Smooth muscle cell of bladder (primary cell): Measurements from ENCODE around the gene OR6A2. TPM values are rescaled to one million over a fixed set of nuclear protein-coding genes. Genes with fewer than 3 reads are reported as not detected.

Experiments
- total RNA-seq: library from RNA; depleted of rRNA; stranded (reverse); fragments of >200 nt; gene quantifications from 2 replicates; pipeline ENCODE4 v1.2.3, GENCODE V29; 2014

The OR6A2 gene
- 0.14 and 0.37 TPM in 2 replicates for total RNA-seq

GRCh38 chr11:6799402-6799801 lies at the start of gene OR6A2:
Gene OR6A2, minus strand, starts transcription at chr11:6799689. Its CDS starts 3,981 bp downstream, at chr11:6795708.

DNA sequence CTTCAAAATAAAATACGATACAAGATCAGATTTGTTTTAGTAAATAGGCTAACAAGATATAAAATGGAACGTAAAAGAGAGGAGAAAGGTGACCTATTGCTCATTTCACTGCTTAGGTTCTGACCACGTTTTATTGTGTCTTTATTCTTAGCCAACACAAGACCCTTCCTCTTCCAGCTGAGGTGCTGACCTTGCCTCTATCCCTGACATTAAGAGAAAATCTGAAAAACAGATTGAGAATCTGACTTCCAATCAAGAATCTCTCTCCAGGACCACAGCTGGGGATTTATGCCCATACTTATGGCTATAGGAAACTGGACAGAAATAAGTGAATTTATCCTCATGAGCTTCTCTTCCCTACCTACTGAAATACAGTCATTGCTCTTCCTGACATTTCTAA lies 45.9 kb upstream of the OR6A2 start, which contains the start of gene OR10A5:
TSS of gene OR10A5 (plus strand) at position 301 of the 400 bp plus-strand sequence. CDS start at position 301, 0 bp downstream.

DNA sequence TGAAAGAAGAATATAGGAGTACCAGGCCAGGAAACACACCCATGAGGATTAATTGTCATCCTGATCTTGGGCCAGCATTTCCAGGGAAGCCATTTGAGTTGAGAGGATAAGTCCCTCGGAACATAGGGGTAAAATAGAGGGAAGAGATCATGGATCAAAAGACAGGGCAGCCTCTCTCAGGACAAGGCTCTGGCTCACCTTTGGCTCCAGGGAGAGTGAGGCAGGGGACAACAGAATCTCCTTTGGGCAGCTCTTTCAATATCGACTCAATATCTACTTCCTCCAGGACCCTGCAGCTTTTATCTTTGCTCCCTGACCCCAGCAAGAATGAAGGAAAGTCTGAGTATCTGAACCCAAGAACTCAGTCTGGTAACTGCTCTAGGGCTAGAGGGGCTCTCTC lies 16.8 kb downstream of the OR6A2 start, which contains the start of gene OR2AG1:
TSS of gene OR2AG1 (plus strand) at position 301 of the 400 bp plus-strand sequence. CDS start 2,018 bp downstream, outside the sequence.

GRCh38 chr11:6771926-6772893 lies 27.3 kb downstream of the OR6A2 start, which contains the start of gene OR2AG2:
Gene OR2AG2, minus strand, starts transcription at chr11:6771976. Its CDS starts 3,019 bp downstream, at chr11:6768957.

Other genes with a start within 250 kb of the OR6A2 start
- gene RRP8, start 196.1 kb downstream of the OR6A2 start, total RNA-seq, result 7.7 and 10.1 TPM in 2 replicates
- 144 and 175 TPM in 2 replicates for gene ILK, start 195.9 kb downstream of the OR6A2 start, total RNA-seq
- 80.7 and 97.0 TPM in 2 replicates for gene TAF10, start 187.5 kb downstream of the OR6A2 start, total RNA-seq
- 42.2 and 101 TPM in 2 replicates for gene TPP1, start 180.3 kb downstream of the OR6A2 start, total RNA-seq
- gene DCHS1, start 143.9 kb downstream of the OR6A2 start, total RNA-seq, result 2.0 and 5.2 TPM in 2 replicates
- gene MRPL17, start 116.3 kb downstream of the OR6A2 start, total RNA-seq, result 54.6 and 61.5 TPM in 2 replicates
- gene OR2AG2, start 27.7 kb downstream of the OR6A2 start, total RNA-seq, result under 0.01 TPM in 2 replicates
- not detected in 2 replicates for gene OR2AG1, start 16.7 kb downstream of the OR6A2 start, total RNA-seq
- gene OR10A5, start 46.0 kb upstream of the OR6A2 start, total RNA-seq, result not detected in 2 replicates
- gene OR10A2, start 63.4 kb upstream of the OR6A2 start, total RNA-seq, result not detected in 2 replicates
- gene OR10A4, start 76.9 kb upstream of the OR6A2 start, total RNA-seq, result not detected in 2 replicates
- gene OR2D2, start 92.8 kb upstream of the OR6A2 start, total RNA-seq, result 0.14 and 0.18 TPM in 2 replicates
- not detected in 2 replicates for gene OR2D3, start 121.3 kb upstream of the OR6A2 start, total RNA-seq
- gene ZNF215, start 126.7 kb upstream of the OR6A2 start, total RNA-seq, result 3.1 and 4.3 TPM in 2 replicates
- 6.7 and 6.8 TPM in 2 replicates for gene ZNF214, start 220.7 kb upstream of the OR6A2 start, total RNA-seq
- gene NLRP14, start 220.8 kb upstream of the OR6A2 start, total RNA-seq, result 0.09 and 0.14 TPM in 2 replicates